HepG2 (cell line): ENCODE results near the gene RARG. TPM values are rescaled to one million over a fixed set of nuclear protein-coding genes. Genes with fewer than 3 reads are reported as not detected.
A peak's percentile ranks its signal among the peaks of the same experiment; 100 is the strongest.

ENCODE experiments used
- EEA1 ChIP-seq: sonication (generic); formaldehyde crosslinking; IDR thresholded peaks from 2 replicates; pipeline ENCODE4 v1.5.1; 2020; ENCODE audit warnings: mild to moderate bottlenecking, missing genetic modification reagents, borderline replicate concordance
- EP300 ChIP-seq, 3 experiments: sonication (generic) in 1 of 3; formaldehyde crosslinking in 1 of 3; IDR thresholded peaks; 2 replicates each; pipeline versions ENCODE4 v1.5.1 to v1.6.1; 2011 to 2020; ENCODE audit warnings: low read depth in 2 of 3, low read length in 2 of 3, borderline replicate concordance in 1 of 3, improper control_type of control experiment in 1 of 3, mild to moderate bottlenecking in 1 of 3, missing genetic modification reagents in 1 of 3, moderate library complexity in 1 of 3
- HOXA3 ChIP-seq: sonication (generic); formaldehyde crosslinking; IDR thresholded peaks from 2 replicates; pipeline ENCODE4 v1.5.0; 2020; ENCODE audit warnings: missing genetic modification reagents
- RARA ChIP-seq: IDR thresholded peaks from 2 replicates; pipeline ENCODE4 v1.6.1; 2016; ENCODE audit warnings: missing genetic modification reagents, missing compliant biosample characterization
- REPIN1 ChIP-seq: sonication (generic); formaldehyde crosslinking; IDR thresholded peaks from 2 replicates; pipeline ENCODE4 v1.8.0; 2022; ENCODE audit warnings: missing genetic modification reagents, low read depth, mild to moderate bottlenecking, borderline replicate concordance
- RFX1 ChIP-seq: fragments of 450-650 bp; IDR thresholded peaks from 2 replicates; pipeline ENCODE4 v1.6.1; 2017
- RXRB ChIP-seq: IDR thresholded peaks from 2 replicates; pipeline ENCODE4 v1.6.1; 2016; ENCODE audit warnings: borderline replicate concordance, missing genetic modification reagents, missing compliant biosample characterization
- SOX6 ChIP-seq, 2 experiments: fragments of 450-650 bp in 1 of 2; sonication (generic) in 1 of 2; formaldehyde crosslinking in 1 of 2; IDR thresholded peaks; 2 replicates each; pipeline versions ENCODE4 v1.4.0 to v1.6.1; 2017 to 2020; ENCODE audit warnings: antibody characterized with exemption in 1 of 2, mild to moderate bottlenecking in 1 of 2, missing genetic modification reagents in 1 of 2
- YEATS4 ChIP-seq: sonication (generic); formaldehyde crosslinking; IDR thresholded peaks from 2 replicates; pipeline ENCODE4 v1.4.0; 2020; ENCODE audit warnings: missing genetic modification reagents, borderline replicate concordance
- ZFY ChIP-seq: sonication (generic); formaldehyde crosslinking; IDR thresholded peaks from 2 replicates; pipeline ENCODE4 v1.4.0; 2020; ENCODE audit warnings: missing genetic modification reagents
- ZNF329 ChIP-seq: sonication (generic); formaldehyde crosslinking; IDR thresholded peaks from 2 replicates; pipeline ENCODE4 v1.9.0; 2021; ENCODE audit warnings: low read depth, mild to moderate bottlenecking, missing genetic modification reagents
- ZNF839 ChIP-seq: sonication (generic); formaldehyde crosslinking; IDR thresholded peaks from 2 replicates; pipeline ENCODE4 v1.4.0; 2020; ENCODE audit warnings: missing genetic modification reagents, mild to moderate bottlenecking, borderline replicate concordance
- ZNF841 ChIP-seq: sonication (generic); formaldehyde crosslinking; IDR thresholded peaks from 2 replicates; pipeline ENCODE4 v1.8.1; 2023; ENCODE audit warnings: missing genetic modification reagents, borderline replicate concordance
- ZSCAN22 ChIP-seq: sonication (generic); formaldehyde crosslinking; IDR thresholded peaks from 2 replicates; pipeline ENCODE4 v1.4.0; 2020; ENCODE audit warnings: mild to moderate bottlenecking, missing genetic modification reagents
- polyA plus RNA-seq, 8 experiments: library from polyadenylated mRNA; depleted of rRNA in 3 of 8; stranded (reverse) in 7 of 8; unstranded in 1 of 8; fragments of >200 nt; fragmentation: Illumina TruSeq in 4 of 8; extraction: Trizol in 4 of 8; gene quantifications; 2 replicates each; pipeline versions ENCODE4 v1.2.1 to v1.2.3, GENCODE V29; 2011 to 2016; ENCODE audit warnings: low read depth in 4 of 8, missing spikeins in 1 of 8, mixed read lengths in 1 of 8; ENCODE audit not compliant: insufficient read depth in 1 of 8
- total RNA-seq, 5 experiments: library from RNA; depleted of rRNA; stranded (reverse); fragments of >200 nt; fragmentation: Illumina TruSeq; extraction: Trizol; gene quantifications; 2 replicates each; pipeline ENCODE4 v1.2.3, GENCODE V29; 2016; ENCODE audit warnings: low read depth in 1 of 5
- TF ChIP-seq, protein P1 (sequence below): sonication (generic); formaldehyde crosslinking; IDR thresholded peaks from 2 replicates; pipeline ENCODE4 v1.4.0; 2020; ENCODE audit warnings: missing genetic modification reagents, borderline replicate concordance
- TF ChIP-seq, protein P2 (sequence below): sonication (generic); formaldehyde crosslinking; IDR thresholded peaks from 2 replicates; pipeline ENCODE4 v1.5.0; 2020; ENCODE audit warnings: missing genetic modification reagents
- TF ChIP-seq, protein P3 (sequence below): sonication (generic); formaldehyde crosslinking; IDR thresholded peaks from 2 replicates; pipeline ENCODE4 v1.4.0; 2020; ENCODE audit warnings: mild to moderate bottlenecking, missing genetic modification reagents
- TF ChIP-seq, protein P4 (sequence below): sonication (generic); formaldehyde crosslinking; IDR thresholded peaks from 2 replicates; pipeline ENCODE4 v1.5.0; 2020; ENCODE audit warnings: mild to moderate bottlenecking, missing genetic modification reagents, borderline replicate concordance

Gene RARG
- total and polyA plus RNA-seq, 2 of the 13 experiments (the other 11 are each of a cell fraction or from before 2014, with no cell fraction given) = 0.77 to 1.5 TPM

DNA sequence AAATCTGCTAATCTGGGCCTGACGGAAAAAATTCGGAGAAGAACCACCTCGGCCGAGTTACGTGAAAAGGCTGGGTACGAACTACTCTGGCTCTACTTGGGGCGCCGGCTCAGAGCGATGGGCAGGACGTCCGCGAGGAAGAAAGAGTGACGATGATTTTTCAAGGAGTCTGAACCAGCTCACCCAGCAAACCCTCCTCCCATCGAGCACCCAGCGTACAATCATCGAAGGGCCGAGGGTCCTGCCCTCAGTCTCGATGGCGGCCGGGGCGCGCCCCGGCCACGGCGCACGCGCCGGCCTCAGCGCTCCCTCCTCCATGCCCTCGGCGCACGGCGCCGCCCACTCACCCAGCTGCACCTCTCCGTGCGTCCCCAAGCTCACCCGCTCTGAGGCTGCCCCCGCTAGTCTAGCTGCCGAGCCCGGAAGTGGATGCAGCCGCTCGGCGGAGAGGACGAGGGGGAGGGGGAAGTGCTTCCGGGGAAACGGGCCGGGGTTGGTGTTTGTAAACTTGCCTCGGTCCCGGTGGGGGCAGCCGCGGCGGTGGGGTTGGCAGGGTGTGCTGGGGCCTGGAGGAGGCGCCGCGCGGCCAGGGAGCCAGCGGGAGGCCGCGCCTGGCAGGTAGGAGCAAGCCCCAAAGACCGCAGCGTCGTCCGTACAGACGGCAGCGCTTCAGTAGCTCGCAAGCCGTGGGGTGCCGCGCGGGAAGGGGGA lies 51.6 kb downstream of the RARG start, which contains the start of the genes CSAD and ZNF740 (continued):
- TF ChIP-seq, protein P1, sequence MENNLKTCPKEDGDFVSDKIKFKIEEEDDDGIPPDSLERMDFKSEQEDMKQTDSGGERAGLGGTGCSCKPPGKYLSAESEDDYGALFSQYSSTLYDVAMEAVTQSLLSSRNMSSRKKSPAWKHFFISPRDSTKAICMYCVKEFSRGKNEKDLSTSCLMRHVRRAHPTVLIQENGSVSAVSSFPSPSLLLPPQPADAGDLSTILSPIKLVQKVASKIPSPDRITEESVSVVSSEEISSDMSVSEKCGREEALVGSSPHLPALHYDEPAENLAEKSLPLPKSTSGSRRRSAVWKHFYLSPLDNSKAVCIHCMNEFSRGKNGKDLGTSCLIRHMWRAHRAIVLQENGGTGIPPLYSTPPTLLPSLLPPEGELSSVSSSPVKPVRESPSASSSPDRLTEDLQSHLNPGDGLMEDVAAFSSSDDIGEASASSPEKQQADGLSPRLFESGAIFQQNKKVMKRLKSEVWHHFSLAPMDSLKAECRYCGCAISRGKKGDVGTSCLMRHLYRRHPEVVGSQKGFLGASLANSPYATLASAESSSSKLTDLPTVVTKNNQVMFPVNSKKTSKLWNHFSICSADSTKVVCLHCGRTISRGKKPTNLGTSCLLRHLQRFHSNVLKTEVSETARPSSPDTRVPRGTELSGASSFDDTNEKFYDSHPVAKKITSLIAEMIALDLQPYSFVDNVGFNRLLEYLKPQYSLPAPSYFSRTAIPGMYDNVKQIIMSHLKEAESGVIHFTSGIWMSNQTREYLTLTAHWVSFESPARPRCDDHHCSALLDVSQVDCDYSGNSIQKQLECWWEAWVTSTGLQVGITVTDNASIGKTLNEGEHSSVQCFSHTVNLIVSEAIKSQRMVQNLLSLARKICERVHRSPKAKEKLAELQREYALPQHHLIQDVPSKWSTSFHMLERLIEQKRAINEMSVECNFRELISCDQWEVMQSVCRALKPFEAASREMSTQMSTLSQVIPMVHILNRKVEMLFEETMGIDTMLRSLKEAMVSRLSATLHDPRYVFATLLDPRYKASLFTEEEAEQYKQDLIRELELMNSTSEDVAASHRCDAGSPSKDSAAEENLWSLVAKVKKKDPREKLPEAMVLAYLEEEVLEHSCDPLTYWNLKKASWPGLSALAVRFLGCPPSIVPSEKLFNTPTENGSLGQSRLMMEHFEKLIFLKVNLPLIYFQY (CRISPR knock-in tag) = peak; percentile 57; the same call in 1 of the 2 replicates
- TF ChIP-seq ZNF841 (CRISPR knock-in tag) (no peak), RFX1 (no peak), HOXA3 (CRISPR knock-in tag) (peak; percentile 84), REPIN1 (CRISPR knock-in tag) (peak; percentile 63; the same call in 1 of the 2 replicates), ZFY (CRISPR knock-in tag) (peak; percentile 73), YEATS4 (CRISPR knock-in tag) (peak; percentile 87), ZSCAN22 (CRISPR knock-in tag) (0 out of 2 replicates have a peak, but pooled peaks have one; percentile 52), ZNF329 (CRISPR knock-in tag) (0 out of 2 replicates have a peak, but pooled peaks have one; percentile 78), SOX6 (IDR thresholded peaks at IDR 0.05) (no peak), SOX6 (CRISPR knock-in tag; IDR thresholded peaks at IDR 0.05) (0 out of 2 replicates have a peak, but pooled peaks have one; percentile 7), RXRB (CRISPR knock-in tag) (peak; percentile 69), RARA (CRISPR knock-in tag) (peak; percentile 65; the same call in 1 of the 2 replicates), EEA1 (CRISPR knock-in tag) (peak; percentile 5; the same call in 1 of the 2 replicates), EP300 (IDR thresholded peaks at IDR 0.05; ENCODE audit: low read depth in 2 of 2, low read length in 2 of 2) (no peak), EP300 (CRISPR knock-in tag; IDR thresholded peaks at IDR 0.05; ENCODE audit: borderline replicate concordance) (peak; percentile 45; the same call in 1 of the 2 replicates), ZNF839 (CRISPR knock-in tag) (peak; percentile 57; the same call in 1 of the 2 replicates)
- TF ChIP-seq, protein P2, sequence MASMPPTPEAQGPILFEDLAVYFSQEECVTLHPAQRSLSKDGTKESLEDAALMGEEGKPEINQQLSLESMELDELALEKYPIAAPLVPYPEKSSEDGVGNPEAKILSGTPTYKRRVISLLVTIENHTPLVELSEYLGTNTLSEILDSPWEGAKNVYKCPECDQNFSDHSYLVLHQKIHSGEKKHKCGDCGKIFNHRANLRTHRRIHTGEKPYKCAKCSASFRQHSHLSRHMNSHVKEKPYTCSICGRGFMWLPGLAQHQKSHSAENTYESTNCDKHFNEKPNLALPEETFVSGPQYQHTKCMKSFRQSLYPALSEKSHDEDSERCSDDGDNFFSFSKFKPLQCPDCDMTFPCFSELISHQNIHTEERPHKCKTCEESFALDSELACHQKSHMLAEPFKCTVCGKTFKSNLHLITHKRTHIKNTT (CRISPR knock-in tag) = no peak
- TF ChIP-seq, protein P3, sequence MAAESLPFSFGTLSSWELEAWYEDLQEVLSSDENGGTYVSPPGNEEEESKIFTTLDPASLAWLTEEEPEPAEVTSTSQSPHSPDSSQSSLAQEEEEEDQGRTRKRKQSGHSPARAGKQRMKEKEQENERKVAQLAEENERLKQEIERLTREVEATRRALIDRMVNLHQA (CRISPR knock-in tag) = no peak
- TF ChIP-seq, protein P4, sequence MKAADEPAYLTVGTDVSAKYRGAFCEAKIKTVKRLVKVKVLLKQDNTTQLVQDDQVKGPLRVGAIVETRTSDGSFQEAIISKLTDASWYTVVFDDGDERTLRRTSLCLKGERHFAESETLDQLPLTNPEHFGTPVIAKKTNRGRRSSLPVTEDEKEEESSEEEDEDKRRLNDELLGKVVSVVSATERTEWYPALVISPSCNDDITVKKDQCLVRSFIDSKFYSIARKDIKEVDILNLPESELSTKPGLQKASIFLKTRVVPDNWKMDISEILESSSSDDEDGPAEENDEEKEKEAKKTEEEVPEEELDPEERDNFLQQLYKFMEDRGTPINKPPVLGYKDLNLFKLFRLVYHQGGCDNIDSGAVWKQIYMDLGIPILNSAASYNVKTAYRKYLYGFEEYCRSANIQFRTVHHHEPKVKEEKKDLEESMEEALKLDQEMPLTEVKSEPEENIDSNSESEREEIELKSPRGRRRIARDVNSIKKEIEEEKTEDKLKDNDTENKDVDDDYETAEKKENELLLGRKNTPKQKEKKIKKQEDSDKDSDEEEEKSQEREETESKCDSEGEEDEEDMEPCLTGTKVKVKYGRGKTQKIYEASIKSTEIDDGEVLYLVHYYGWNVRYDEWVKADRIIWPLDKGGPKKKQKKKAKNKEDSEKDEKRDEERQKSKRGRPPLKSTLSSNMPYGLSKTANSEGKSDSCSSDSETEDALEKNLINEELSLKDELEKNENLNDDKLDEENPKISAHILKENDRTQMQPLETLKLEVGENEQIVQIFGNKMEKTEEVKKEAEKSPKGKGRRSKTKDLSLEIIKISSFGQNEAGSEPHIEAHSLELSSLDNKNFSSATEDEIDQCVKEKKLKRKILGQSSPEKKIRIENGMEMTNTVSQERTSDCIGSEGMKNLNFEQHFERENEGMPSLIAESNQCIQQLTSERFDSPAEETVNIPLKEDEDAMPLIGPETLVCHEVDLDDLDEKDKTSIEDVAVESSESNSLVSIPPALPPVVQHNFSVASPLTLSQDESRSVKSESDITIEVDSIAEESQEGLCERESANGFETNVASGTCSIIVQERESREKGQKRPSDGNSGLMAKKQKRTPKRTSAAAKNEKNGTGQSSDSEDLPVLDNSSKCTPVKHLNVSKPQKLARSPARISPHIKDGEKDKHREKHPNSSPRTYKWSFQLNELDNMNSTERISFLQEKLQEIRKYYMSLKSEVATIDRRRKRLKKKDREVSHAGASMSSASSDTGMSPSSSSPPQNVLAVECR (CRISPR knock-in tag) = peak; percentile 68; the same call in 1 of the 2 replicates
